Measurements from ENCODE around the gene LRRC15.

The LRRC15 gene

DNA sequence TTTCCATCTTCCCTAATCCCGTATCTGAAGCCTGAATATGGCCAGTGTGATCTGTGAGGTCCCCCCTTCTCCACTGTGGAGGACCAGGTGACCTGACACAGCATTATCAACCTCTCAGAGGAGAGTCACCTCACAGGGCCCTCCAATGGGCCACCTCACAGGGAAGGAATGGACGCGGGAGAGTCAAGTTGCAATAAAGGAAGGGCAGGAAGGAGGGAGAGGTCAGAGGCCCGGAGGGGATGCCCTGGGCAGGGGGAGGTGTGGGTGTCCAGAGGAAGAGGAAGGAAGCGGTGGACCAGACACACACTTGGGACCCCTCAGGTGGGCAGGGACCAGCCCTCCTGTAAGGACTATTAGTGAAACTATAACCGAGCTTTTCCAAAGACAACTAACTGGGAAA is 14.6 kb upstream of the LRRC15 start:
- no peak for DNase-seq

DNA sequence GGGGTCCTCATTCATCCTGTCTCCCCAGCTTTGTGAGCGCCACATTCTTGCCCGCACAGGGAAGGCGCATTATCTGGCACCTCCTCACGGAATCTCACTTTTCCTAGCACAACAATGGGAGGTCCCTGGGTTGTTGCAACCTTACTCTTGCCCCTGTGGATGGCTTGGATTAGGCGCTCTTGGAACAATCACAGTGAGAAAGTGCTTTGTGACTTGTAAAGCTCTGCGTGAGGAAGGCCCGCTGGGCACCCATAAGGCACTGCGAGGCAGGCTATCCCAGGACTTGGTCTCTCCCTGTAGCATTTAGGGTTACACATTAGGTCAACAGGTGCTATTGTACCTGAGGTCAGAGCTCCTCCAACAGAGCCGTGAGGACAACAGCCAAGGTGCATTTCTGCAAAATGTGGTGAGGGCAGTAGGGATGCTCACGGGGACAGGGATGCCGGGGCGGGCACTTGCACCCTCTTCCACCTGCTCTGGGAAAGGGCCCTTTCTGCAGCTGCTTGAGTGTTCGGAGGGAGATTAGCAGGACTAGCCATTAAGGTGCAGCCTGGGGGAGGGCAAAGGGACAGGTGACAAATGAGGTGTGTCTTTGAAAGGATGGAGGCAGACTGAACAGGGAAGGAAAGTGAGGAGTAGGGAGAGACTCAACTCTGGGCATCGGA is 13.9 kb upstream of the LRRC15 start:
- no peak for DNase-seq

DNA sequence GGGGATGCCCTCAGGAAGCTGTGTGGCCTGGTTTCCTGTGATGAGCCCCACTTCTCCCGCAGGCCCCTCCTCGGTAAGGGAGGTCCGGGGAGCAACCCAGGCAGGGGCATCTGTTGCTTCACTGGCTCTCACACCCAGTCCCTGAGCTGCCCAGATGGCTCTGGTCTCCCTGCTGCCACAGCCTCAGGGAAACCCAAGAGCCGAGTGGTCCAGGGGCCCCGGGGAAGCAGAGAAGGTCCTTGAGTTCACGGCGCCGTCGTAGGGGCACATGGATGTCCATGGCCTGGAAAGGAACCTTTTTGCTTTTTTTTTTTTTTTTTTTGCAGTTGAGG is 13.3 kb upstream of the LRRC15 start:
- DNase-seq = no peak

DNA sequence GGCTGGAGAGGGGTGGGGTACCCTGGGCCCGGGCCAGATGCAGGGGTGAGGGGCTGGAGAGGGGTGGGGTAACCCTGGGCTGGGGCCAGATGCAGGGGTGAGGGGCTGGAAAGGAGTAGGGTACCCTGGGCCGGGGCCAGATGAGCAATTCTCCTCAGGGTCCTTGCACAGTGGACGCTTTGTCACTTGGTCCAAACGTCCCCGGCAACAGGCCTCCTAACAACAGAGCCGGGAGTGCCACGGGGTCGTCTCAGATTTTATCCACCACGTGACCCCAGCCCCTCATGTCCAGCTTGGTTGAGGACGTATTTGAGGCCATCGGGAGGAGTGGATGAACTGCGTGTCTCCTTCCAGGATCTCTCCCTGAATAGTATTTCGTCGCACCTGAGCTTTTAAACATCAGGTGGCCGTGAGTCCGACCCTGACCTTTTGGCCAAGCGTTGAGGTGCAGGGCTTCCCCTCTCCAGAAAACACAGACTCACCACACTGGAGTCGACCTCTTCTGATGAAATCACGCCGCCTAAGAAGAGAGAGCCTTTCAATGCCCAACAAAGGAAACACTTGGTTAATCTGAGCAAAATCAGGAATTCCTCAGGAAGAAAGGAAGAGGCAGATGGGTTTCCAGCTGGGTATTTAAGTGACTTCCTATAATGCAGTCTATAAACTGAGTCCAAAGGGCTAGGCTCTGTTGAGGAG is 12.8 kb upstream of the LRRC15 start:
- DNase-seq = no peak

DNA sequence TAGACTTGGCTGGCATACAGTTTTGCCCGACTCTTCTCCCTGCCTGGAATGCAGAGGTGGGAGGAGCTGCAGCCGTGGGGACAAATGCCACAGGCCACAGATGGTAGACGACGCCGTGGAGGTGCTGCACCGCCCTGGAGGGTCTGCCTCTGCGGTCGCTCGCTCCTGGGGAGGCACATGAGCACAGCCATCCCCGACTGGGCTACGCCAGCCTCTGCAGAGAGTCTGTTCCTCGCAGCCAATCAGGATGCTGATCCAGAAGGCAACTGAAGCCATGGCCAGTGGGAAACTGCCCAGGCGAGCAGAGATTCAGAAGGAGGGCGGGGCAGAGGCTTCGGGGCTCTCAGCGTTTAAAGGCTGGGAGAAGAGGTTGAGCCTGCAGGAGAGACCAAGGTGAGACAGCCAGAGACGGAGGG is 11.9 kb upstream of the LRRC15 start:
- DNase-seq = peak; percentile 57

DNA sequence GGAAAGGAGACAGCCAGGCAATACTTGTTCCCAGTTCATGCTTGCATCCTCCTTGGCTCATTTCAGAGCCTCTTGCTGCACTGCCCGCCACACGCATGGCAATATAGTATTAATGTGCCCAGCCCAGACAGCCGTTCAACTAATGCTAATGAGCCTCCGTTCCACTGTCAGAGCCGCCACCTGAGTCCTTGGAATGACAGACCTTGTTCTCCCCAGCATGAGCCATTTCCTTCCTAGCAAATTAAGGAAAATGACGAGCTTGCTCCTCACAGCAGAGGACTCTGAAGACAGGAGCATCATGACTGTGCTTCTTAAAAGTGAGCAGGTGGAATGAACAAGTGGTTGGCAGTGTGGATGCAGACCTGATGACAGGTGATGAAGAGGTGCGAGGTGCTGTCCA is 10.8 kb upstream of the LRRC15 start:
- DNase-seq = no peak

DNA sequence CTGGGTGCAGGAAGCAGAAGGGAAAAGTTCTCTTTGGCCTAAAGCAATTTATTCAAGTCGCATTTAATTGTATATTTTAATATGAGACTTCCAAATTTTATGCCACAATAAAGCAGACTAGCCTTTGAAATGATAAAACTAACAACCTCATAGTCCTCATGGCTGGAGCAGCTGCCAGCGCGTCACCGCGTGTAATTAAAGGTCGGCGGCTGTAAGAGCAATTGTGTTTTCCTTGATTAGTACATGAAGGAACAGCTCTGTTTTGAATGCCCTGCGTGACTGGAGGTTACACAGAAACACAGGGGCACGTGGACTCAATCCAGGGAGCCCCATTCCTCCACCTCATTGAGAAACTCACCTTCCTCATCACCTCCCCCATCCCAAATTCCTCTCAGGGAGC is 10.1 kb upstream of the LRRC15 start:
- no peak for DNase-seq

DNA sequence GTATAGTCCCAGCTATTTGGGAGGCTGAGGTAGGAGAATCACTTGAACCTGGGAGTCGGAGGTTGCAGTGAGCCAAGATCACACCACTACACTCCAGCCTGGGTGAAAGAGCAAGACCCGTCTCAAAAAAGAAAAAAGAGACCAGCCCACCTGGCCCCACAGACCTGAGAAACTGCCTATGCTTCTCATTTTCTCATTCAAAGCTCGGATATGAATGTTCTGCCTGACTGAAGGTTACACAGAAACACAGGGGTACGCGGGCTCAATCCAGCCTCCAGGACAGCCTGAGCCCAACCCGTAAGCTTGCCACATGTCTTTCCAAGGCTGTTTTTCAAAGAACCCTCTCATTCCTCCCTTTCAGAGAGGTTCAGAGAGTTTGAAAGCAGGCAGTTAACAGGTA is 9.7 kb upstream of the LRRC15 start:
- DNase-seq = no peak

DNA sequence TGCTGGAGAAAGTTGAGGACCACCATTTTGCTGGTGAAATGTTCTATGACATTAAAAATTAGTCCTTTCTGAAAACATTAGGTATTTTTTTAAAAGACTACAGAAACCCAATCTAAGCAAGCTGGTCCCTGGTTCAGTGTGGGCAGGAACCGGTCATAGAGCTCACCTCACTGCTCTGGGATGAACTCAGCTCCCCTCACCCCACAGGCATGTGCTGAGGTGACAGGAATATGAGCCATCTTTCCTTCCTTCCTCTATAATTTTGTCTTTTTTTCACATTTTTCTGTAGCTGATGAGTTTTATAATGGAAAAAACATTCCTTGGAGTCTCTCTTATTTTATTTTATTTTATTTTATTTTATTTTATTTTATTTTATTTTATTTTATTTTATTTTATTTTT is 8.2 kb upstream of the LRRC15 start:
- no peak for DNase-seq

DNA sequence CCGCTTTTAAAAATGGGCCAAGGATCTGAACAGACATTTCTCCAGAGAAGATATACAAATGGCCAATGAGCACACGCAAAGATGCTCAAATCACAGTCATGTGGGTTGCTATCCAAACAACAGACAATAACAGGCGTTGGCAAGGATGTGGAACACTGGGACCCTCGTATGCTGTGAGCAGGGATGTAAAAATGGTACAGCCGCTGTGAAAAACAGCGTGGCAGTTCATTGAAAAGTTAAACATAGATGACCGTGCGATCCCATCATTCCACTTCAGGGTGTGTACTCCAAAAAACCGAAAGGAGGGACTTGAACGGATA is 6.7 kb upstream of the LRRC15 start:
- no peak for DNase-seq

DNA sequence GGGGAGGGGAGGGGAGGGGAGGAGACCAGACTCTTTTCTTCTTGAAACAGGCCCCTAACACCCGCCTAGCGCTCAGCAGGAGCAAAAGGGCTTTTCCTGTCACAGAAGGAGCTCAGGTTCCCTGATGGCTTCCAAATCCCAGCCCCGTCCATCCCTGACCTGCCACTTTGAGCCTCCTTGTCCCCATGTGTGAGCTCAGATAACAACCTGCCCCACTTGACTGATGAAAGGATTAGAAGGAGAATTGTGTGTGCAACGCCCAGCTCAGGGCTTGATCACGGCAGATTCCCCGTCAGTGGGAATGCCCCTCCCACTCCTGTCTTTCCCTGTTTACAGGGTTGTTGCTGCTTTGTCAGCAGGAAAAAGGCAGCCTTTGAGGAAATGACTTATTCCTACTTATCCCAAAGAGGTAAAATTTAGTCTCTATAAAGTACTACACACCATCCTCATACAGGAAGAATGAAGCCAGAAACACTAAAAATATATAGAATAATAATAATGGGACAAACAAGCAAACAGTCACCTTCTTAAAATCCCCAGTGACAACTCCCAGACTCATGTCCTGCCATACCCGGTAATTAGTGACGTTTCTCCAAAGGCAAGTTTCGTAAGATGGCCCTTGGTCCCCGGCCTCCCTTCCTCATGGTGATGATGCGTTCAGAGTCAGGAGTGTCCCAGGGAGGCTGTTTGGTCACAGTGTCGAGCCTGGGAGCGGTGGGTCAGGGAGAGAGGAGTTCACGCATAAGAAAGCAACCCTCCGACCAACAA is 6.1 kb upstream of the LRRC15 start:
- peak; percentile 64 for DNase-seq

DNA sequence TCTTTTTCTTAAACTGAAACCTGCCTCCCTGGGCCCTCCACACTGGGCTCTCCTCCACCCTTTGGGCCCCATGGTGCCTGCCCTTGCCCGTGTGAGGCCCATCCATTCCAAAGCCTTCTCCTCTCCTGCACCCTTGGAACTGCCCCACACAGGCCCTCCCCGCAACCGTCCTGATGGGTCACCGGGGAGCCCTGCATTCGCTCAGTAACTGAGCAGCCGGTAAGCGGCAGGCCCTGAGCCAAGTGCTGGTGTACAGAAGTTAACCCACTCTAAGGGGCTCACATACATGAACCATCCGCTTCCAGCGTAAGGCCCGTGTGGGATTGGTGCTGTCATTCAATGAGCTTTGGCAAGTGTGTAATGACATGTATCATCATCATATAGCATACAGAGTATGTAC is 5.4 kb upstream of the LRRC15 start:
- DNase-seq = no peak

DNA sequence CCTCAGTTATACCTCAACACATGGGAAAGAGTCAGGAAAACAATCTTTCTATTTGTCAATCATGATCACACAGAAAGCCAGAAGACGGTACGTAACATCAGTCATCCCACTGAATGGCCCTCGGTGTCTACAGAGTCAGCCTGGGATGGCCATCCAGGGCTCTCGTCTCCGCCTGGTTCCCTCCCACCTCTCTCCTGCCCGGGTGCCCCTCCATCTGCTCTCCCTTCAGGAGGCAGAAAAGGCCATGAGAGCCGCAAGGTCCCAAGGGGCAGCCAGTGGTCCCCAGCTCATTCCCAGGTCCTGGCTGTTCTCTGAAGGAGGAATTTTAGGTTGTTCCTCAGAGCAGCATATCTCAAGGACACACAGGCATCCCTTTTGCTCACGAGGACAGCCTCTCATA is 4.4 kb upstream of the LRRC15 start:
- no peak for DNase-seq

DNA sequence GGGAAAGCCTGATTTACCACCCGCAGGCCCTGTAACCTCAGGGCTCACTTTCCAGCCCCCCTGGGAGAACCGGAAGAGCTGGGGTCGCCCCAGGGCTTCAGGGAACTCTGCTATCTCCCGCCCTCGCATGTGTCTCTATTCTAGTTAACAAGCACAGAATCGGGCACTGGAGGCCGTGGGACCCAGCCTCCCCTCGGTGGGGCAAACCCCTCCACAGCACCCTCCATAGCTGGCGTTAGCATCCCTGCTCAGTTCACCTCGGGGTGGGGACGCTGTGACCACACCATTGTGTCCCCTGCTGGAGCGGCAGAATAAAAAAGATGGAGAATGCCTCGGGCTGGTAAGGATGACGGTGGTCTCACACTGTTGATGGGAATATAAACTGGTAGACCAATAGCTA is 3.5 kb upstream of the LRRC15 start:
- DNase-seq = no peak

DNA sequence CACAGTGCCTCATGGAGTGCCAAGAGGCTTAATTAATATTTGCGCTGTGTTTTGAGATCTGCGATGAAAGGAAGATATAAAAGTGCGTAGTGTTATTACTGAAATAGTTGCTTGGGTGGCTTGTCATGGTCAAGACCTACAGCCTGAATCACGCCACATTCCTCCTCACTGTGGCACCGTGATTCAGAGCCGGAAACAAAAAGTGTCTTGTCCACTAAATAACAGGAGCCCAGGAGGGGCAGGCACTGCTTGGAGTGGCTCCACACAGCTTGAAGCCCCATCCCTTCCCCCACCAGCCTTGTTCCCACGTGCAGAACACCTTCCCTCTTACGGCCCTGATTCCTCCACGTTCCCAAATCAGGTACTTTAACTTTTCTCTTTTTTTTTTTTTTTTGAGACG is 1.2 kb upstream of the LRRC15 start:
- DNase-seq = no peak

DNA sequence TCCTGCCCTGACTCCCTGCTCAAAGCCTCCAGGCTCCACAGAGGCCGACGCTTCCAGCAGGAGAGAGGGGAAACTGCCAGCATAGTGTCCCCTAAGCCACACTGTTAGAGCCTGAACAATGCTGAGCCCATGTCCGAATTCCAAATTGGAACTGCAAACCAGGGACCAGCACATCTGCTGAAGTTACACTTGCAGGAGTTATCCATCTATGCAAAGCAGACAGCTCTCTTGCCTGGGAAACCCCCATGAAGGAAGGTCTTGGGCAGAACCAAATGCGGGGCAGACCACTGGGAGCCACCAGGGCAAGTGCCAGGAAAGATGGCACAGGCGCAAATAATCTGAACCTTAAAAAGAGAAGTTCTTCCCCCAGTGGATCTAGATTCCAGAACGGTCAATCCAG is 625 bp downstream of the LRRC15 start:
- no peak for DNase-seq

DNA sequence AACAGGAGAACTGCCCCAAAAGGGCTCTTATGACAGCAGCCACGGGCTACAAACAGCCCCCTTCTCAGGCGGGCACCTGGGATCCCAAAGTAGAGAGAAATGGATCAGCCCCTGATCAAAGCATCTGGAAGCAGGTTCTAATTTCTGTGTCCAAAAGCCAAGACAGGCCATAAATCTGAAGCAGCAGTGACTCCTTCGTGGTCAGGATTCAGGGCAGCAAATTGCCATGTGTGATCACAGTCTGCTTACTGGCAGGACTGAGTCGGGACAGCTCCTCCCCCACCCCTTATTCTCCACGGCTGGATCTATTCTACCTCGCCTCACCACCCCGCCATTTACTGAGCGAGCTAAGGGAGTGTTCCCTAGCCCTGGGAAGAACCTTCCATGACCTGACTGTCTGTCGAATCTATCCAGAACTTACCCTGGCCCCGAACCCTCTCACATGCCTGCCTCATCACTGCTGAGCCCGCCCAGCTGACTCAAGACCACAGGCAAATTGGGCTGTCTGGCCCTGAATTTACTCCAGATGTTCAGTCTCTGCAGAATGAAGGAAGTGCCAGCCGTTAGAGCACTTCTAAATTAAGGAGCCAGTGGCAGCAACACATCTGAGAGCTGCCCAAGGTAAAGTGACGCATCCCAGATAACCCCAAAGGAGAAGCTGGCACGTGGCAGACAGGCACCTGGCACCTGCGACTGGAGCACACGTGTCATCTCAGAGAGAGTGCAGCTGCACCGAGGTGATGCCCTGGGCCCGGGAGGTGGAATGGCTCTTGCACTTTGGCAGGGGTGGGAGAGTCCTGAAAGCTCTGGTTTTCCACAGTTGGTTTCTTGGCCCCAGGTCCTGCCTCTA is 1.3 kb downstream of the LRRC15 start:
- no peak for DNase-seq

DNA sequence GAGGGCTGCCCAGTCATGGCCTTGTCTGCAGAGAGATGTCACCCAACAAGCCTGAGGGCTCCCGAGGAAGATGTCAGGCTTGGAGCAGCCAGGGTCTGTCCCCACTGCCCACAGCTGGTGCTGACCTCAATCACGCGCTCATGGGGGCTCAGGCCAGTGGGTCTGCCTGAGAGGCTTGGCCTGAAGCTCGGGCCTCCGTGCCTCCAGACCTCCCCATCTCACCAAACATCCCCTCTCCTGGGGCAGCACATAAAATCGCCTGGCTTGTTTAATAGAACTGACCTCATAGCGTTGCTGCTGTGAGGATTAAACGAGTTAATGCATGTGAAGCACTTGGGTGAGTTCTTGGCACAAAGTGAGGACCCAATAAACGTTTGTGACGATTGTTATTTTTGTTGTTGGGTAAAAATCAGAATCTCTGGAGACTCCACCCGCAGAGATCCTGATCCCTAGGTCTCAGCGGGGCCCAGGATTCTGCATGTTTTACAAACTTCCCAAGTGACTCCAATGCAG is 3.5 kb downstream of the LRRC15 start:
- no peak for DNase-seq

DNA sequence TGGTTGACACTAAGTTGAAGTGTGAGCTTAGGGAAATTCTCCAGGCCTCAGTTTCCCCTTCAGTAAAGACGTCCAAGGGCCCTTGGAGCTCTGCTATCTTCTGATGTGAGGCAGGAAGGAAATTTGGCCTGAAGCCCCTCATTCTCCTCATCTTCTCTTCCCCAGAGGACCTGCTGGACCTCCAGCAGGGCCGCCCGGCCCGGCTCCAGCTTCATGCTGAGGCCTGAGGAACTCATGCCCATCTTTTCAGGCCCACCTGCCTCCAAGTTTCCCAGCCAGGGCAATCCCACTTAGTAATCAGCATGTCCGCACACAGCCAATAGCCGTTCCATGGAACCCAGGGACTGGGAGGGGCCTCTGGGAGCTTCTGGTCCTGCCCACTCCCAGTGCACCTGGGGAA is 4.0 kb downstream of the LRRC15 start:
- no peak for DNase-seq

DNA sequence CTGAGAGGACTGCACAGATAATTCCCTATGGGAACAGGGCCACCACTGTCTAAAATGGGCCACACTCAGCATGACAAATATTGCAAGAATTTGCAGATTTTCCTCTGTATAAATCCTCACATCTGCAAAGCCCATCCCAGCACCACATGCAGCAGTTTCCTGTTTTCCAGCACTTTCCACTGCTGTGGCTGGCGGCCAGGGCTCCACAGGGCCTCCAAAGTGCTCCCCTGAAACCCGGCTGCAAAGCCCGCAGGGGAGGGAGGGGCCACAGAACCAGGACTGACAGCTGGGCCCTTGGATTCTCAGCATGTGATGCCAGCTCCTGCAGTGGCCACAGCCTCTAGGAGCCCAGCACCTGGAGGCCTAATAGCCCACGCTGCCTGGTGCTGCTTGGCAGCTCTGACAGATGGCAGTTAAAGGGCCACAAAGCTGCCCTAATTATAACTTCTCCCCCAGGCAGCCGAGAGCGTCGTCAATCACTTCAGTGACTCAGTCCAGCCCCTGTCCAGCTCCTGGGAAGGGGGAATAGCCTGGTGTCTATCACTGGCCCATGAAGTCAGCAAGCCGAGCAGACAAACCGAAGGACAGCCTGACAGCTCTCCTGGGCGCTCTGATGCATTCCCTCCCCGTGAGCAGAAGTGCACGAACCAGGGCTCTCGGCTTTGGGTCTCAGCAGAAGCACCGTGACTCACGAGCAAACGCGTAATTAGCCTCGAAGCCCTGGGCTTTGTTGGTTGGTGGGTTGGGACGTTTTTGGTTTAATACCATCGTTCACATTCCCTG is 4.7 kb downstream of the LRRC15 start:
- DNase-seq = peak; percentile 43

DNA sequence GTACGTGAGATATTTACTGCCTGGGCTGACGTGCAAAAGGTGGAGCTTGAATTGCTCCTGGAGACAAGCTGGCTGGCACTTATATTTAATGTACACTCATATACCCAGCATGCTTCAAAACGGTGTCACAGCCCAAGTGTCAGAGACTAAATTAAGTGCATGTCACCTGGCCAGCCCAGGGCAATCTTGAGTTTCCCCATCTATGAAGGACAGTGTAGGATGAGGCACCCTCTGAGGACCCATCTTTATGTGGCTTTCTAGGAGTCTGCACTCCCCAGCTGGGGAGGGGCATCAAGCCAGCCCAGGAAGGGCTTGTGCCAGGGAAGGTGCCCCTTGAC is 5.3 kb downstream of the LRRC15 start:
- DNase-seq = no peak

DNA sequence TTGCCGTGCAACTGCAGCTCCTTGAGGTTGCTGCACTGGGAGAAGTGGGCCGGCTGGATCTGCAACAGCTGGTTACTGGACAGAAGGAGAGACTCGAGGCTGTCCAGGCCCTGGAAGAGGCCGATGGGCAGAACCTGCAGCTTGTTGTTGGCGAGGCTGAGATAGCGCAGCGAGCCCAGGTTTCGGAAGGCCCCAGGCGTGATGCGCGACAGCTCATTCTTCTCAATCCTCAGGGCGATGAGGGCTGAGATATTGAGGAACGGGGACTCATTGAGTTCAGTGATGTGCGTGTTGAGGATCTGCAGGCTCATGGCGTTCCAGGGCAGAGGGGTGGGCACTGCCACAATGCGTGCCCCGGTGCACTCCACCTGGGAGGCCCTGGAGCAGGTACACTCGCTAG is 9.0 kb downstream of the LRRC15 start:
- DNase-seq = no peak

DNA sequence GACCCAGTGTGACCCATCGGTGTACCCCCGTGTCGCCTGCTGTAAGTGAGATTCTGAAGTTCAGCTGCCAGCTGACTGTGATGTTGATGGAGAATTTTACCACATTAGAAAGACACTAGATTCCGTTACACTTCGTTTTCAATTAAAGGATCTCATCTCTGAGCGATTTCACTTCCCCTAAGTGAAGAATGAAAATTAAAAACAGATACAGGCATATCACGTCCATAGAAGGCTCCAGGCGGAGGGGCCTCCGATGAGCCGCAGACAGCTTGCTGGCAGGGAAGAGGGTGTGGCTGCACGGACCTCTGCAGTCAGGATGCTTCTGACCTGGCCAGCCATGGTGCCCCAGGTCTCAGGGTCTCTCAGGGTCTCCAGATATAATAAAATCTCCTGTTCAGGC is 11.9 kb downstream of the LRRC15 start:
- no peak for DNase-seq
